Glomerular endothelial cell (primary cell): ENCODE results near the gene C16orf89. TPM values are rescaled to one million over a fixed set of nuclear protein-coding genes. Genes with fewer than 3 reads are reported as not detected.

Source experiments
- DNase-seq: peaks from one replicate; pipeline ENCODE4 v3.0.0-alpha.2; 2011; ENCODE audit warnings: low read depth, low spot score; ENCODE audit errors: extremely low read depth
- total RNA-seq: library from RNA; depleted of rRNA; stranded (reverse); fragments of >200 nt; gene quantifications from 2 replicates; pipeline ENCODE4 v1.2.3, GENCODE V29; 2015

Gene C16orf89
- total RNA-seq, 1 donor from 2014 or later: 0.35 TPM

DNA sequence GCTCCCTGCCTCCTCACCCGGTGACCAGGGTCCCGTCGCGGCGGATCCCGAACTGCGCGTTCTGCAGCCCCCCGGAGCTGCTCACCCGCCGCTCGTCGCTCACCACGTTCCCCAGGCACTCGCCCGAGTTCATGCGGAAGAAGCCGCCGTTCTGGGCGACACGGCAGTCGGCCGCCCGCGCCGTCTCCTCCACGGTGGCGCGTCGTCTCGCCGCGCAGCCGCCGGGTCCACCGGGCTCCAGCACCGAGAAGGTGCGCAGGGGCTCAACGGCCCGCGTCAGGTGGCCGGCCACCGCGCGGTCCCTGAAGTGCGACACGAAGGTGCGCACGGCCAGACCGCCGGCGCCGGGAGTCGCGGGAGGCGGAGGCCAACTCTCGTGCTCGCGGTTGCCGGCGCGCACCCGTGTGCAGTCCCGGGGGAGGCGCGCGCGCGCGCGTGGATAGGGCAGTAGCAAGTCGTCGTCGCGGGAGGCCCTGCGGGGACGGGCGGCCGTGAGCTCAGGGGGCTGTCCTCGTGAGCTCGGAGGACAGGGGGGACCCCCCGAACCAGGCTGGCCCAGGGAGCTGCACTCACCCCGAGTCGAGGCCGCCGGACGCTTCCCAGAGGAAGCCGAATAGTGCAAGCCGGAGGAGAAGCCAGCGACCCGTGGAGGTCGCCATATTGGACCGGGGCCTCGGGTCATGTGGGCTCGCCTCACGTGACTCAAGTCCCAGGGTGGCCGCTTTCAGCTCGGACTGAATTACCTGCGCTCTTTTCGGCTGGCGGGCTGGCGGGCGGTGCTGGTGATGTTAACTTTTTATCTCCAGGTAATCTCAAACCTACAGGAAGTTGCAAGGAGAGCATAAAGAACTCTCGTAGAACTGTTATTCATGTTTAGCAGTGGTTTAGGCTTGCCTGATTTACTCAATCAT is 32.2 kb downstream of the C16orf89 start, which contains the start of gene NAGPA:
Gene NAGPA, minus strand, starts transcription at position 680 of the 911 bp plus-strand sequence. Its CDS starts 21 bp downstream, at position 659.
- peak; percentile 27 for DNase-seq

DNA sequence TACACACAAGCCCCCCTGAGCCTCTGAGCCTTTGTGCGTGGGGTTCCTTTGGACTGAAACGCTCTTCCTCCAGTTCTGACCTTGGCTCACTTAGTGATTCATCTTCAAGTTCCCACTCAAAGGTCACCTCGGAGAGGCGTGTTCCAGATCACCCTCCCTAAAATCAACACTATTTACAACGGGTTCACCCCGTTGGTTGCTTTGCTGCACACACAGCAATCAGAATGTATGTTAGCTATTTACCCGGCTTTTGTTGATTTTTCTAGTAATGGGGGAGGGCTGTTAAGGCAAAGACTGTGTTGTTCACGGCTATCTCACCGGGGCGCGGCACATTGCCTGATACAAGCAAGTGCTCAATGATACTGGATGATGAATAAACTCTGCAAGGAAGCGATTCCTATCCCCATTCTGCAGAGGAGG is 33.0 kb downstream of the C16orf89 start:
- DNase-seq: no peak

DNA sequence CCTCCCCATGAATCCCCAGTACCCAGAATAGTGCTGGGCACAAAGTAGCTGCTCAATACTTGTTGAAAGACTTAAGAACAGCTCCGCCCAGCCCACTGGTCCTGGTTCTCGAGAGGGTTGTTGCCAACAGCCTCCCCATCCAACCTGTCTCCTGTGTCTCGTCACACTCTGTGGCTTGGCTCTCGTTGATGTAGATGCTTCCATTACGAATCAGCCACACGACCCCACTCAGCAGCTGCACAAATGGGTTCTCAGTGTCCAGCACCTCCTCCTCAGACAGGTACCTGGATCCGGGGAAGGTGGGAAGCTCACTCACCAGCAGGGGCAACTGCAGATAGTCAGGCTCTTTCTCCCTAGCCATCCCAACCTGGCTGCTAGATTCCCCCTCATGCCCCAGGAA is 34.2 kb downstream of the C16orf89 start:
- DNase-seq: no peak

DNA sequence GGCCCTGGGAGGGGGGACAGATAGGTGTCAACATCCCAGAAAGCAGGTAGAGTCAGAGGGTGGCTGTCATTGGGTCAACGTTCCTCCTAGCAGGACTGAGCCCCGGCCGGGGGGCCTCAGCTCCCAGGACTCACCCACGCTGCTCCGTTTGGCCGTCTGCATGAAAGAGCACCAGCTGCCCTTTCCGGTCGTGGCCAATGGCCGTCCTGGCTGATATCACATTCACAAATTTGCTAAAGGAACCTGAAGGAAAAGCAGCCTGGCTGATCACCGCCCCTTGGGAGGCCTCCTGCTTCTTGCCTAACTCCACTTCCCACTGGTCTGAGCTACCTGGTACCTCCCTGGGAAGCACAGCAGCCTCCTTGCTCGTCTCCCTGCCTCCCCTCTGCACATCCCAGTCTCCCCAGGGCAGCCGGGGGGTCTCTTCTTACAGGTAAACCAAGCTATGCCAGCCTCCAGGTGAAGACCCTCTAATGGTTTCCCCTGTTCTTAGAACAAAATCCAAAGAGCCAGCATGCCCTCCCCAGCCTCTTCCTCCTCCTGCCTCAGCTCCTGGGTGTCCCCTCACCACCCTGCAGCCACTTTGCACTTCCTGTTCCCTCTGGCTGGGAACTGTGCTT is 35.4 kb downstream of the C16orf89 start:
- no peak for DNase-seq

DNA sequence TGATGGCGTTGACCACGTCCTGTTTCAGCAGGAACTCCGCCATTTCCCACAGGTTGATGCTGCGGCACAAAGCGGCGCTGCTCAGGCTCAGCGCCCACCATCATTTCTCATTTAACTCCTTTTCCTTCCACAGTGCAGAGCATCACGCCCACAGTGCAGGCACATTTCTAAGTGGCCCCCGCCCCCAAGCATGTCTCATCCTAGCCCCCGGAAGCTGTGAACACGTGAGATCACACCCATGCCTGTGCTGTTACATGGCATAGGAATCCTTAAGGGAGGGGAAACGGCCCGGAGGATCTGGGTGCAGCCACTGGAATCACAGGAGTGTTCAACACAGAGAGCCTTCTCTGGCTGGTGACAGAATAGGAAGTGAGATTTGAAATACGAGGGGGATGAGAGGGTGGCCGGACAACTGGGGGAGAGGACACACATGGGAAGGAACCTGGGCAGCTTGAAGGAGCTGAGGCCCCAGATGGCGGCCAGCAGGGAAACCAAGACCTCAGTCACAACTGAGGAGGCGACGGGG is 36.7 kb downstream of the C16orf89 start:
- no peak for DNase-seq

DNA sequence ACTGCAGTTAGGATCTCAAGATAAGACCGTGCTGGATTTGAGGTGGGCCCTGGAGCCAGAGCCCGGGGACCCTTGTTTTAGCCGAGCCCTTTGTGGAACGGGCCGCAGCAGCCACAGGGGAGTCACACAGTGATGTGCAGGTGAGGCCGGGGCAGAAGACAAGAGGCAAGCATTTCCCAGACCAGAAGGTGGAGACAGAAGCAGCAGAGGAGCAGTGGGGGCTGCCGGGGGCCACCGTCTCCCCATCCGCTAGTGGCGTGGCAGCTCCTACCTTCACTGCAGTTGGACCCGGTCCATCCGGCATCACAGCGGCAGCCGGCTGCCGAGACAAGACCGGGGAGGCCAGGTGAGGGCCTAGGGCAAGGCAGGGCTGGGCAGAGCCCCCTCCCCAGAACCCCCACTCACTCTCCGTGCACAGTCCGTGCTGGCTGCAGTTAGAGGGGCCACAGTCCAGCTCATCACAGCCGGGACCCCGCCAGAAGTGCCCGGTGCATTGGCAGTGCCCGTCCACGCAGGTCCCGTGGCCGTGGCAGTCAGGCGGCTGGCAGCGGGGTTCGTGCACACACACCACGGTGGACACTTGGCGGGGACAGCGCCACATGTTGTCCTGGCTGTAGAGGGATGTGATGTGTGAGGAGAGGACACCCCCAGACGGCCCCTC is 38.1 kb downstream of the C16orf89 start:
- DNase-seq: no peak

DNA sequence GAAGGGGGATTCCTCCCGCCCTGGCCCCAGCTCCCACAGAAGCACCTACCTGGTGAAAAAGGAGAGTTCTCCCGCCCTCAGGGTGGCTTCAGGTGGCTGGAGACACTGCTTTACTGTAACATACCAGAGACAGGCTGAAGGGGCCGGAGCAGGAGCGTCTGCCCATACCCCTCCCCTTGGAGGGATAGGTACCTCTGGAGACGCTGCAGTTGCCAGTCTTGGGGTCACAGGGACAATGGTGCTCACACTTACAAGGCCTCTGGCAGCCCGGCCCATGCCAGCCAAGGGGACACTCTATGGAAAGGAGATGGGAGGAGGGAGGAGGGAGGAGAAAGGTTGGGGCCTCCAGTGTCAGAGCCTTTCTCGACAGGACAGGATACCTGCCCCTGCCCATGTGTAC is 38.7 kb downstream of the C16orf89 start:
- DNase-seq: no peak

DNA sequence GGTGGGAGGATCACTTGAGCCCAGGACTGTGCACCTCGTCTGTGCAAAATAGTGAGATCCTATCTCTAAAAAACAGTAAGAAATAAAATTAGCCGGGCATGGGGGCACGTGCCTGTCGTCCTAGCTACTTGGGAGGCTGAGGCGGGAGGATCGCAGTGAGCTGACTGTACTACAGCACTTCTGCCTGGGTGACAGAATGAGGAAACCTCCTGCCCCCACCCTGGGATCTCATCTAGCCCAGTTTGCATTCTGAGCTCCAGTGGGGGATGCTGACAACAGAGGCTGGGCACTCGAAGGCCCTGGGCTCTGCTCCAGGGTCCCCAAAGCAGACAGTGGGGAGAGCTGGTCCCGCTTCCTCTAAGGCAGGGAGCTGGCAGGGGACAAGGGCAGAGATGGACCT is 39.1 kb downstream of the C16orf89 start:
- DNase-seq: no peak

DNA sequence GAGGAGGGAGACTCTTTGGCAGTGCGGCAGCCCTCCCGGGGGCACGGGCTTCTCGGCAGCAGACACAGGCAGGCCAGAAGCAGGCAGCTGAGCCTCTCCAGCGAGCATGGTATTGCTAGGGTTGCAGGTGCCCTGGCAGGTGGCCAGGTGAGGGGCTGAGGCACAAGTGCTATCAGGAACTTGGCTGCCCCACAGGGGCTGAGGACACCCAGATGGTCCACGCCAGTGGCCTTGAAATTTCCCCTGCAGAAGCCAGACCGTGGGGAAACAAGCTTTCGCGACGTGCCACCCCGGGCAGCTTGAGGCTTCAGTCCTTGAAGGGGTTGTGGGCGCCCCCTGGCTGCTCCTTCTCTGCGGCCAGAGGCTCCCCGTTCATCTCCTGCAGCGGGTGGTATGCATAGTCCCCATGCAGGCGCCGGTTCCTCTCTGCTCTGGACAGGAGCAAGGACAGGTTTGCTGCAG is 40.6 kb downstream of the C16orf89 start:
- DNase-seq: no peak

DNA sequence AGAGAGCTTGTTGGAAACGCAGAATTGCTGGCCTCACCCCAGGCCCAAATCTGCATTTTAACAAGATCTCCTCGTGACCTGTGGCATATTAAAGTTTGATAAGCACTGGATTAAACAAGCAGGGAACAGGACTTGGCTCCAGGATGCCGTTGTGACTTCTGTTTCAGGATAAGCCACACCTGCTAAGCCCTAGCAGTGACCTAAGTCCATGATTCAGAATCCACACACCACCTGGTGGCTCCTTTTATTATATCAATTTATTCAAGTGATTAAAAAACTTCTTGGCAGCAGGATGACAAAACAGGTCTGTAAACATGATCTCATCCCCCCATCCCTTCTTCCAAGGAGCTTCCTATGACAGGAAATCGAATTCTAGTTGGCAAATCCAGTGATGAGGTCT is 41.1 kb downstream of the C16orf89 start:
- DNase-seq: no peak

DNA sequence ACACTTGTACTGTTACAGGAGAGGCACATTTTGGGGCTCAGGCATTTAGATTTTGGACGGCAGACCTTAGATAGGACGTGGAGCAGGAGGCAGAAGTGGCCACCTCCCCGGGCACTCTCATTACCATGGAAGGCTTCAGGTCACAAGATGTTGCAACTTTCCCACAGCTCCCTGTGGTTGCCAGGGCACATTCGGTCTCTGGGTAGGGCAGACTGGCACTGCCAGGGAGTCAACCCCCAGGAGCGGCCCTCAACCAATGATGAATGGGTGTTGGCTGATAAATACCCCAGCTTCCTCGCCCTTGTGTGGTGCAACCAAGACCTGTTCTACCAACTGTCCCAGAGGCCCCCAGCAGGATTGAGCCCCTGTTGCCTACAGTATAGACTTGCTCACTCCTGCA is 43.2 kb downstream of the C16orf89 start:
- no peak for DNase-seq

DNA sequence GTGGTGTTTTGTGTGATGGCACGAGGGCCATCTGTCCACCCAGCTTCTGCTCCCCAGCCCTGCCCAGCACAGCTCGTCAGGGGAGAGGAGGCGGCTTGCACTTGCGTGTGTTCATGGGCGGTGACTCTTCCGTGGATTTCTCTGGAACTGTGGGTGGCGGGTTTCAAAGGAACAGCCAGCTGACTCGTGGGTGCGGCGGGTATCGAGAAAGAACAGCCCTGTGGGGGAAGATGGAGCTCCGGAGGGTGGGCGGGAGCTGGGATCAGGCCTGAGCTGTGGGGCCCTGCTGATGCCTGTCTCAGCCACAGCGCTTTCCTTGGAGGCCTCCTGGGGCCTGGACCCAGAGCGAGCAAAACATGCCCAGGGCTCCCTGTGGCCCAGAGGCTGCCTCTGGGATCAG is 45.2 kb downstream of the C16orf89 start:
- DNase-seq: no peak

DNA sequence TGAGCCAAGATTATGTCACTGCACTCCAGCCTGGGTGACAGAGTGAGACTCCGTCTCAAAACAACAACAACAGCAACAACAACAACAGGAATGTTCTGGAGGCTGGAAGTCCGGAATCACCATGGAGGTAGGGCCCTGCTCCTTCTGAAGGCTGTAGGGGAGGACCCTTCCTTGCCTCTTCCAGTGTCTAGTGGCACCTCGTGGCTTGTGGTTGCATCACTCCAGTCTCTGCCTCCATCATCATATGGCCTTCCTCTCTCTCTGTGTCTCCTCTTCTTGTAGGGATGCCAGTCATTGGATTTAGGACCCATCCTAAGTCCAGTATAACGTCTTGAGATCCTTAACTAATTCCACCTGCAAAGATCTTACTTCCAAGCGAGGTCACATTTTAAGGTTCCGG is 46.0 kb downstream of the C16orf89 start:
- DNase-seq: no peak

DNA sequence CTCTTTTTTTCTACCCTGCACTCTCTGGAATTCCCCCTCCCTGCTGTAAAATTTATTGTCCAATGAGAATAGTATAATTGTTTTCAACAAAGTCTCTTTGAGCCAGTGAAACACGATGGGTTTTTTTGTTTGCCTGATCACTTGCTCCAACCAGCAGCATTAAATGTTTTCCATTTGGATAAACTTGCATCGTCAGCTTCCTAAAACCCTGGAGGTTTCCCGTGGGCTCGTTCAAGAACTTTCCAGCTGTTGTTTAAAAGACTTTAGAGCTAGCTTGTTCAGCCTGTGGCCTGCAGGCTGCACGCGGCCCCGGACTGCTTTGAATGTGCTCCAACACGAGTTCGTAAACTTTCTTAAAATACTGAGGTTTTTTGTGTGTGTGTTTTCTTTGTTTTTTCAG is 47.0 kb downstream of the C16orf89 start:
- no peak for DNase-seq

DNA sequence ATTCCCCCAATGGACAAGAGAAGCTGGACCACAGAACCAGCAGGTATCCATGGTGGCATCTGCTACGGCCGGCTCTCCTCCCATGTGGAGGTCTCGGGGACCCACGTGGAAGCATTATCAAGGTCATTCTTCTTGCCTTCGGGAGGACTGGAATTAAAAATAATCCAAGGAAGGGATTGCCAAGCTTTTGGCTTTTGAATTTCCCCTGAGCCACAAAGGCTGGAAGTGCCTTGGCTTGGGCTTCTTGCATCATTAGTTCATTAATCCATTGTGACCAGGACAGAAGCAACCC is 48.1 kb downstream of the C16orf89 start:
- no peak for DNase-seq

DNA sequence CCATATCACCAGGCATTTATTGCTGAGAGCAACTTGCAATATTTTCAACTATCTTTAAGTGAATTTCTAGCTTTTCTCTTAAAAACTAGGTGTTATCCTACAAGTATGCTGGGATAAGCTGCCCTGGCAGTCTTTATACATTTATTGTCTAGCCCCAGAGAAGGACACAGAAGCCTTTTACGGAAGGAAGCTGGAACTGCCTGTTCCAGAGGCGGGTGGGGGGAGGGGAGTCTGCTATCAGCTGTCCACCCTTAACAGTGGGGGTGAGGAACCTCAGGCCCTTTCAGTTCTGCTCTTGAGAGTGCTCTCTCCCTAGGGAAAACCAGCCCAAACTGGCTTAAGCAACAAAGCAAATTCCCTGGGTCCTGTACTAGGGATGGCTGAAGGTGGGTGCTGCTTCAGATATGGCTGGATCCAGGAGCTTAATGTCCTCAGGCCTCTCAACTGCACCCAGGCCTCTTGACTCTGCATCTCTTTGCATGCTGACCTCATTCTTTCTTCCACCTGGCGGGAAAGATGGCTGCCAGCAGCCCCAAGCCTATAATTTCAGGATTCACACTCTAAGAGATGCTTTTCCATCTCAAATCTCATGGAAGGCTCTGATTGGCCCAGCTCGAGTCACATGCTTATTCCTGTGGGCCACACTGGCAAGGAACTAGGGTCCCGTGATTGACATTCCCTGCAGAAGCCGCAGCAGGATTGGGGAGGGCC is 48.6 kb downstream of the C16orf89 start:
- no peak for DNase-seq

DNA sequence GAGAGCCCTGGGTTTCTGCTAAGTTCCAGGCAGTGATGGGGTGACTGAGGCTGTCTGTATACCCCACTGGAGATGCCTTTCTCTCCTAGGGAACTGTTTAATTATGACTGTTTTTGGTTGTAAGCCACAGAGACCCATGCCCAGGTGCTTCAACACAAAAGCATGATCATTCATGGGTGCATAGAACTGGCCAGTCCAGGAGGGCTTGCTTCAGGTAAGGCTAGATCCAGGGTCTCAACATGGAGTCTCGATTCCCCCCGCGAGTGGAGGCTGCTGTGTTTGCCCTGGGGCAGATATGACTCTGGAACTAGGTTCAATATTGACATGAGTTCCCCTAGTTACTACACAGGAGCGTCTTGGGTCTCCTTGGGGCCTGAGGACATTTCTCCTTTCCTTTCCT is 49.9 kb downstream of the C16orf89 start:
- DNase-seq: no peak

DNA sequence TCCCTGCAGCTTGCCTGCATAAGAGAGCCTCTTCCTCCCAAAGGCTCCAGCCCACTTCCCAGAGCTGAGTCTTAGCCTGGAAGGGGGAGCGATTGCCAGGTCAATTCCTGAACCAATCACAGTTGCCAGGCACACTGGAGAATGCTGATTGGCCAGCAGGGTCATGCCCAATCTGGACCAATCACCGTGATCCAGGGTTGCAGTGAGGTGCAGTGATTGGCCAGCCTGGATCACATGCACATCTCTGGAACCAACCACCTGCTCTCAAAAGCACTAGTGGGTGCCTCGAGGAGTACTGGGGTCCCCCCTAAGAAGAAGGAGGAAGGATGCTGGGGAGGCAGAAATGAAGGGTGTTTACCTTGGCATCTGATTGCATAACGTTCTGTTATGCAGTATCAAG is 50.4 kb downstream of the C16orf89 start:
- no peak for DNase-seq

DNA sequence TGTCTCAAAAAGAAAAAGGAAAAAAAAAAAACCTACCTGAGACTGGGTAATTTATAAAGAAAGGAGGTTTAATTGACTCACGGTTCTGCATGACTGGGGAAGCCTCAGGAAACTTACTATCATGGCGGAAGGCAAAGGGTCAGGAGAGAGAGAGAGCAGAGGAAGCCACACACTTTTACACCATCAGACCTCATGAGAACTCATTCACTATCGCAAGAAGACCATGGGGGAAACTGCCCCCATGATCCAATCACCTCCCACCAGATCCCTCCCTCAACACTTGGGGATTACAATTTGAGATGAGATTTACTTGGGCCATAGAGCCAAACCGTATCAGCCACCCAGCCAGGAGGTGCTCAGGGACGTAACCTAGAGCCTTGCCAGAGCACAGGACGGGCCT is 52.9 kb downstream of the C16orf89 start:
- DNase-seq: no peak

DNA sequence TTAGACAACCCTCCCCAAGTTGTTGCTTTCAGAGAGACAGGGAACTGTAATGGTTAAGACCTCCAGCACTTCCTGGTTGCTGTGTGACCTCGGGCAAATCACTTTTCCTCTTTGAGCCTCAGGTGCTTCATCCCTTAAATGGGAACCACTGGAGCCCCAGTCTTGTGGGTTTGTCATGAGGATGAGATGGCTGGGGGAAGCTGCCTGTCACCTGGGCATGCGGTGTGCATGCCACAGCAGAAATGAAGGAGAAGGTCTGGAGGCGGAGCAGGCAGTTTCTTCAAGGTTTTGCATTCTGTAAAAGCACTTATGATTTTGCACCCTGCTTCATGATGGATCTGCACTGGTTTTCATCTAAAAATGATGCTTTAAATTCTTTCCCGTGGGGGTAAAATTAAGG is 54.1 kb downstream of the C16orf89 start:
- DNase-seq: no peak
